AG09319 (cell line): ENCODE data around the gene CA10.

Experiments used
- DNase-seq: peaks from one replicate; pipeline ENCODE4 v3.0.0-alpha.2; 2010; ENCODE audit warnings: low read depth; ENCODE audit errors: extremely low read depth
- CTCF ChIP-seq: IDR thresholded peaks from 2 replicates; pipeline ENCODE4 v1.5.1; 2011; ENCODE audit warnings: low read depth, mild to moderate bottlenecking, inconsistent platforms, low read length, moderate library complexity

The CA10 gene

DNA sequence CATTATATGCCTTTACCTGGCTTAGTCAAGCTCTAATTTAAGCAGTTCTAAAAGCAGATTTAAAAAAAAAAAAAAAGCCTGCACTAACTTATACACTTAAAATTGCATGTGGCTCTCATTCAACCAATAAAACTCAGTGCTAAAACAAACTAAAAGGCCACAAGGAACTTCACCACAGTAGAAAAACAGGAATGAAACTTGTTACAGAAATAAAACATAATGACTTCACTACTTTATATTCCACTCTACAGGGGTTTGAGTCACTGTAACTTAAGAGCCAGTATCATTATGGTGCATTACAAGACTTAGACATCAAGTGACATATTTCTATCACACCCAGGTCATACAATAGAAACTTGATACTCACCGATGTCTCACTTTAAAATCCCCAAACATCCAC, 11.1 kb downstream of the CA10 start:
- TF ChIP-seq CTCF: no peak
- DNase-seq: no peak

DNA sequence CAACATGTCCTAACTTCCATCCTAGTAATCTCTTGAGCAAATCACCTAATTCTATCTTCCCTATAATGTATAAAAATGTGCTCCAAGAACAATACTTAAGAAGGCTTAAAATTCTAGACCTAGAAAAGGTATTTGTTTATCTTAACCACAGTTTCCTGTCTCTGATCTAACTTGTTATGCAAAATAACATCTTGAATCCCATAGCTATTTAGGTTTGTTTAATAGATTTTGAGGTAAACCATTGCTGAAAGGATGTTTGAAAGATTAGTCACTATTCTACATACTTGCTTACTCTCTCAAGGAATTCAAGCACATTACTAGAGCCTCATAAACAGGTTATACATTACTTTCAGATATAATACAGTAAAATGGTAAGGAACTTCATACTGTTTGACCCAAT, 13.0 kb downstream of the CA10 start:
- TF ChIP-seq CTCF: no peak
- no peak for DNase-seq

DNA sequence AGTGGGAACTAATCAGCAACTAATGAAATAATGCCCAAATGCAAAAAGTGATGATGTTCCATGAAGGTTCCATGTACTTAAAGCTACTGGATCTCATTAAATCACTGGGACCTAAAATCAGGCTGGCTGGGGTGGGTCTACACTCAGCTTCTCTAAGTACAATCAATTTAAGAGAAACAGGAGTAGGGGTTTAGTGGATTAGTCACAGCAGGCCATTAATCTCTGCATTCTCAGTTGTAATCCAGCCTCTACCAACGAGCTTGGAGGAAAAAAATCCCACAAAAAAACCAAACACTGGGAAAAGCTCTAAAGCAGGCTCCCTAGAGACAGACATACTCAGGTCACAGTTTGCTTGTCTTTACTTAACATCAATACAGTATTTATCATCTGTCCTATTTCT, 15.0 kb downstream of the CA10 start:
- TF ChIP-seq CTCF: no peak

DNA sequence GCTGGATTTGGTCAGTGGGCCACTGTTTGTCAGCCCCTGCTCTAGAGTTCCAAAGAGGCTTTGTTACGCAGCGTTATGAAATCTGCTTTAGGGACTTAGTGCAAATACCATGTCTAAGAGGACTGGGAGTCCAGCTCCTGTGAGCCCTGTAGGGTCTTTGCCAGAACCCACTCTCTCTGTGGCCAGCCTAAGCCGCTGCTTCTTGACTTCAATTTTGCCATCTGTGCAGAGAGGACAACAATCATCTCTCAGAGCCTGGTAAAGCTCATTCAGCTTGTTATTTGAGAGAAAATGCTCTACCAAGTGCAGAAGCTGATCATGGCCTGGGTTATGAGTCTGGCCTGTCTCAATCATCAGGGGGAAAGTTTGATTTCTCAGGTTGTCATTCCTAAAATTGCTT, 17.9 kb downstream of the CA10 start:
- TF ChIP-seq CTCF: no peak
- DNase-seq: no peak

More for the DNA sequence above, 15.0 kb downstream of the CA10 start:
- DNase-seq: no peak

GRCh38 chr17:52138752-52139151, 19.8 kb downstream of the CA10 start:
- TF ChIP-seq CTCF: no peak

GRCh38 chr17:52138350-52138749, 20.2 kb downstream of the CA10 start:
- DNase-seq: no peak
- no peak for TF ChIP-seq CTCF

More at GRCh38 chr17:52138752-52139151, 19.8 kb downstream of the CA10 start:
- no peak for DNase-seq

- no peak for TF ChIP-seq CTCF
- DNase-seq: no peak
These were observed 22.3 kb downstream of the CA10 start for GRCh38 chr17:52136166-52136565.
